Loucy (cell line): ENCODE data around the gene GSG1L.

Experiments used
- H2AFZ ChIP-seq: fragments of 200-600 bp; sonication (generic); 2 replicates; pipeline ENCODE4 v1.6.0; 2016; ENCODE audit warnings: antibody characterized with exemption, mild to moderate bottlenecking, low read length, moderate library complexity
- H3F3A ChIP-seq: fragments of 200-600 bp; 2 replicates; pipeline ENCODE4 v1.6.0; 2016; ENCODE audit warnings: antibody characterized with exemption, low read depth, mild to moderate bottlenecking
- H3K27me3 ChIP-seq: fragments of 200-600 bp; sonication (generic); 2 replicates; pipeline ENCODE4 v1.6.1; 2014; ENCODE audit warnings: low read length, mild to moderate bottlenecking; ENCODE audit not compliant: insufficient read depth, poor library complexity, severe bottlenecking
- H3K36me3 ChIP-seq: fragments of 200-600 bp; sonication (generic); 2 replicates; pipeline ENCODE4 v1.6.1; 2016; ENCODE audit warnings: low read length; ENCODE audit not compliant: insufficient read depth
- H3K4me1 ChIP-seq: fragments of 200-600 bp; sonication (generic); 2 replicates; pipeline ENCODE4 v1.5.1; 2014; ENCODE audit warnings: low read length, mild to moderate bottlenecking; ENCODE audit not compliant: insufficient read depth, poor library complexity, severe bottlenecking
- H3K4me2 ChIP-seq: fragments of 200-600 bp; sonication (generic); 2 replicates; pipeline ENCODE4 v1.6.0; 2014; ENCODE audit warnings: antibody characterized with exemption, low read length, low read depth, mild to moderate bottlenecking; ENCODE audit not compliant: poor library complexity, severe bottlenecking
- H3K4me3 ChIP-seq: fragments of 200-600 bp; sonication (generic); 2 replicates; pipeline ENCODE4 v1.5.1; 2014; ENCODE audit warnings: low read length, mild to moderate bottlenecking, mixed read lengths; ENCODE audit not compliant: poor library complexity, severe bottlenecking
- H3K79me2 ChIP-seq: fragments of 200-600 bp; sonication (generic); 2 replicates; pipeline ENCODE4 v1.6.1; 2014; ENCODE audit warnings: low read length; ENCODE audit not compliant: insufficient read depth
- H3K9ac ChIP-seq: fragments of 200-600 bp; sonication (generic); 2 replicates; pipeline ENCODE4 v1.6.0; 2014; ENCODE audit warnings: mild to moderate bottlenecking, low read depth, low read length, moderate library complexity; ENCODE audit not compliant: poor library complexity, severe bottlenecking
- H3K9me2 ChIP-seq: fragments of 200-600 bp; sonication (generic); replicated peaks from 2 replicates; pipeline ENCODE4 v1.6.1; 2016; ENCODE audit warnings: low read depth, low read length, mixed read lengths
- H3K9me3 ChIP-seq: fragments of 200-600 bp; sonication (generic); 2 replicates; pipeline ENCODE4 v1.6.1; 2014; ENCODE audit warnings: mild to moderate bottlenecking, antibody characterized with exemption, low read length, low read depth; ENCODE audit not compliant: insufficient read depth
- H4K20me1 ChIP-seq: fragments of 200-600 bp; sonication (generic); 2 replicates; pipeline ENCODE4 v1.6.0; 2014; ENCODE audit warnings: antibody characterized with exemption, low read length, mild to moderate bottlenecking; ENCODE audit not compliant: insufficient read depth, poor library complexity, severe bottlenecking
- CTCF ChIP-seq: fragments of 200-600 bp; sonication (generic); conservative IDR thresholded peaks from 2 replicates; pipeline ENCODE4 v1.5.1; 2014; ENCODE audit warnings: mild to moderate bottlenecking, antibody characterized with exemption, low read length
- EZH2phosphoT487 ChIP-seq: fragments of 200-600 bp; IDR thresholded peaks from 2 replicates; pipeline ENCODE4 v1.6.1; 2018; ENCODE audit warnings: antibody characterized with exemption, mild to moderate bottlenecking, moderate library complexity, borderline replicate concordance

GSG1L gene

DNA sequence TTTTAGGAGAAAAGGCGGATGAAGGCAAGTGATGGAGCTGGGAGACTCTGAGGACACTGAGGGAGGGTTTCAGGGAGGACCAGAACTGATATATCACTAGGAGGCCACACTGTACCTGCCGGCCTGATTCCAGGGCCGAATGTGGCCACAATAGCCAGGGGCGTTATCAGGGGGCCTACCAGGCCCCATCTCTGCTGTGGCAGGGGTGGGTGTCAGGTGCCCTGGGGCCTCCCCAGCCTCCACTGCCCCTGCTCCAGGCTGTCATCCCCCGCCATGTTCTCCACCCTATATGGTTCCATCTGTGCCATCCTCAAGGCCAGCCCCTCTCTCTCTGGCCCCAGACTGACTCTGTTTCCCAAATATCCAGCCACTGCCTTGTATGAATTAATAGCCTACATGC is 246.5 kb downstream of the GSG1L start:
- Histone ChIP-seq H3K79me2 (no peaks in the 10 kb centered on the region), H3K4me1 (no peaks in the 10 kb centered on the region), H4K20me1 (no peaks in the 10 kb centered on the region), H3K9me3 (no peaks in the 10 kb centered on the region), H2AFZ (no peak overlapping the region), H3K4me3 (no peak overlapping the region), H3K4me2 (no peak overlapping the region), H3K9ac (no peak overlapping the region), H3F3A (no peaks in the 10 kb centered on the region), H3K27me3 (no peaks in the 10 kb centered on the region), H3K36me3 (no peaks in the 10 kb centered on the region), H3K9me2 (no peaks in the 10 kb centered on the region)
- TF ChIP-seq EZH2phosphoT487 (no peak), CTCF (no peak)

DNA sequence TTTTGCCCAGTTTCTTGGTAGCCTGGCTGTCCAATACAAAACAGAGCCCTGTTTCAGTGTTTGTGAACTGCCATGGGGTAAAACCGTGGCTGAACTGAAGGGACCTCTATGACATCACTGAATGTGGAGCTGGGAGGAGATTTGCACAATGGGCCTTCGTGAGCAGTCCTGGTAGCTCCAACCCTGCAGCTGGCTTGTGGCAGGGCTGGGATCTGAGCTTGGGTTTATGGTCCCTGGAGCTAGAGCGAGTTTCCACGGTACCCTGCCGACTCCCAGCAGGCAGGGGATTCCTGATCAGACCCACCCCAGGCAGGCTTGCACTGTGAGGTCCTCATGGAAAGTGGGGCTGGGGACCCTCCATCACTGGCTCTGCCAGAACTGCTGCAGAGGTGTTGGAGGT is 247.0 kb downstream of the GSG1L start:
- no peaks in the 10 kb centered on the region for H3K79me2 ChIP-seq
- no peaks in the 10 kb centered on the region for H3K4me1 ChIP-seq
- TF ChIP-seq CTCF (no peak), EZH2phosphoT487 (no peak)

DNA sequence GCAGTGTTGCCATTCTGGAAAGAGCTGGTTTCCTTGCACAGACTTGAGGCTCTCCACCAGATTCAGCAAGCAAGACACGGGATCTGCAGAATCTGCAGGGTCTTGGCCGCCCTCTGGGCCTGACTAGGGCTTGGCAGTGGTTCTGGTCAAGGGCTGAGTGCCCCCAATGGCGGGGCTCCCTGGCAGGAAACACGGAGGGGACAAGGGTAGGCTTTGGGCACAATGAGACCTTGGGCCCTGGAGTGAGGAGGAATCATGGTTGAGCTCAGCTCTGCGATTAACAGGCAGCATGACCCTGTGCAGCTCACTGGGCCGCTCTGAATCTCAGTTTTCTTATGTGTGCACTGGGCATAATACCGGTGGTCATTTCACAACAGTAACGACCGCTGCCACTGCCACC is 249.9 kb downstream of the GSG1L start:
- no peak for TF ChIP-seq CTCF
- TF ChIP-seq EZH2phosphoT487 = no peak
- Histone ChIP-seq H3K9me2 (no peaks in the 10 kb centered on the region), H4K20me1 (no peaks in the 10 kb centered on the region), H3K9ac (no peak overlapping the region), H3K27me3 (no peaks in the 10 kb centered on the region), H3K4me1 (no peaks in the 10 kb centered on the region), H3K36me3 (no peaks in the 10 kb centered on the region), H3K9me3 (no peaks in the 10 kb centered on the region), H3K4me2 (no peak overlapping the region), H3K79me2 (no peaks in the 10 kb centered on the region), H2AFZ (no peak overlapping the region), H3F3A (no peaks in the 10 kb centered on the region), H3K4me3 (no peak overlapping the region)

More for the DNA sequence above, 247.0 kb downstream of the GSG1L start:
- H3K9ac ChIP-seq = no peak overlapping the region
- H3K36me3 ChIP-seq = no peaks in the 10 kb centered on the region
- H3F3A ChIP-seq = no peaks in the 10 kb centered on the region
- H3K4me3 ChIP-seq = no peak overlapping the region
- H2AFZ ChIP-seq = no peak overlapping the region
- no peaks in the 10 kb centered on the region for H4K20me1 ChIP-seq
- H3K9me2 ChIP-seq = no peaks in the 10 kb centered on the region
- H3K4me2 ChIP-seq = no peak overlapping the region
- no peaks in the 10 kb centered on the region for H3K9me3 ChIP-seq
- H3K27me3 ChIP-seq = no peaks in the 10 kb centered on the region
